ENCODE measurements around the gene C18orf63. TPM values are rescaled to one million over a fixed set of nuclear protein-coding genes. Genes with fewer than 3 reads are reported as not detected.
"Not testable (repeated sequence)": the region's sequence is repeated elsewhere in the genome, so short reads cannot be mapped to it uniquely, and the experiment has no call there.

C18orf63 gene
- total RNA-seq, 2 experiments from 2014 or later: not detected

GRCh38 chr18:74281011-74281979, 34.3 kb upstream of the C18orf63 start:
- H3K36me3 Mint-ChIP-seq (ENCODE audit: low read depth): peaks cover 2% of the 10 kb centered on the region
- H3K9me3 Mint-ChIP-seq (ENCODE audit: low read depth): no peaks in the 10 kb centered on the region
- no peak overlapping the region for H3K4me3 Mint-ChIP-seq
- ChIA-PET POLR2A (no interaction called here), CTCF (interaction anchor here (1.0 kb wide), 1 partner anchor 127 kb away, joined by 3 read pairs; no protein-coding TSS in a partner anchor)
- H3K27ac Mint-ChIP-seq: no peak overlapping the region
- intact Hi-C loops (cut with DNase I, micrococcal nuclease): no loop called here
- DNase-seq: no peak
- no peaks in the 10 kb centered on the region for H3K27me3 Mint-ChIP-seq
- peaks cover 16% of the 10 kb centered on the region for H3K4me1 Mint-ChIP-seq
- ATAC-seq: no peak

- Mint-ChIP-seq H3K27ac (peak overlapping the region; percentile 3), H3K9me3 (ENCODE audit: low read depth) (no peaks in the 10 kb centered on the region), H3K36me3 (ENCODE audit: low read depth) (peaks cover 2% of the 10 kb centered on the region), H3K4me3 (no peak overlapping the region), H3K27me3 (no peaks in the 10 kb centered on the region), H3K4me1 (peaks cover 16% of the 10 kb centered on the region)
- no peak for ATAC-seq
- DNase-seq: no peak
- intact Hi-C loops (cut with DNase I, micrococcal nuclease): no loop called here
- CTCF ChIA-PET: interaction anchor here (1.0 kb wide), 1 partner anchor 127 kb away, joined by 3 read pairs; no protein-coding TSS in a partner anchor
- POLR2A ChIA-PET: no interaction called here
Observed at GRCh38 chr18:74281980-74282754, 33.5 kb upstream of the C18orf63 start.

GRCh38 chr18:74282755-74283554, 32.7 kb upstream of the C18orf63 start:
- intact Hi-C loops (cut with DNase I, micrococcal nuclease): no loop called here
- Mint-ChIP-seq H3K27me3 (no peaks in the 10 kb centered on the region), H3K4me3 (no peak overlapping the region), H3K4me1 (peaks cover 18% of the 10 kb centered on the region), H3K27ac (peak overlapping the region; percentile 3), H3K36me3 (ENCODE audit: low read depth) (peaks cover 2% of the 10 kb centered on the region), H3K9me3 (ENCODE audit: low read depth) (no peaks in the 10 kb centered on the region)
- ATAC-seq (peak; percentile 49), DNase-seq (peak; percentile 37)
- ChIA-PET CTCF (no interaction called here), POLR2A (no interaction called here)

GRCh38 chr18:74283646-74284045, 32.0 kb upstream of the C18orf63 start:
- no peak for DNase-seq
- CTCF ChIA-PET: interaction anchor here (0.6 kb wide), 1 partner anchor 9 kb away, joined by 4 read pairs; no protein-coding TSS in a partner anchor
- Mint-ChIP-seq H3K36me3 (ENCODE audit: low read depth) (peaks cover 2% of the 10 kb centered on the region), H3K9me3 (ENCODE audit: low read depth) (no peaks in the 10 kb centered on the region), H3K27ac (no peak overlapping the region), H3K27me3 (no peaks in the 10 kb centered on the region), H3K4me3 (no peak overlapping the region), H3K4me1 (peaks cover 18% of the 10 kb centered on the region)
- intact Hi-C loops (cut with DNase I, micrococcal nuclease): no loop called here
- ATAC-seq: no peak
- POLR2A ChIA-PET: no interaction called here

- no peak overlapping the region for H3K4me3 Mint-ChIP-seq
- POLR2A ChIA-PET: no interaction called here
- CTCF ChIA-PET: interaction anchor here (0.6 to 0.9 kb wide), 3 partner anchors 10 to 209 kb away, joined by 3 to 4 read pairs (median 3); no protein-coding TSS in a partner anchor
- no peaks in the 10 kb centered on the region for H3K9me3 Mint-ChIP-seq (ENCODE audit: low read depth)
- ATAC-seq: no peak
- no peaks in the 10 kb centered on the region for H3K27me3 Mint-ChIP-seq
- intact Hi-C loops (cut with DNase I, micrococcal nuclease): no loop called here
- peaks cover 2% of the 10 kb centered on the region for H3K36me3 Mint-ChIP-seq (ENCODE audit: low read depth)
- no peak overlapping the region for H3K27ac Mint-ChIP-seq
- H3K4me1 Mint-ChIP-seq: peaks cover 18% of the 10 kb centered on the region
- no peak for DNase-seq
Observed at GRCh38 chr18:74284191-74284979, 31.3 kb upstream of the C18orf63 start.

- DNase-seq (no peak), ATAC-seq (no peak)
- no peak overlapping the region for H3K27ac Mint-ChIP-seq
- no peak overlapping the region for H3K4me3 Mint-ChIP-seq
- H3K27me3 Mint-ChIP-seq: no peaks in the 10 kb centered on the region
- CTCF ChIA-PET: interaction anchor here (0.7 to 0.9 kb wide), 3 partner anchors 15 to 209 kb away, joined by 3 read pairs; no protein-coding TSS in a partner anchor
- peaks cover 18% of the 10 kb centered on the region for H3K4me1 Mint-ChIP-seq
- intact Hi-C loops (cut with DNase I, micrococcal nuclease): no loop called here
- POLR2A ChIA-PET: no interaction called here
- no peaks in the 10 kb centered on the region for H3K9me3 Mint-ChIP-seq (ENCODE audit: low read depth)
- peaks cover 2% of the 10 kb centered on the region for H3K36me3 Mint-ChIP-seq (ENCODE audit: low read depth)
Observed at GRCh38 chr18:74284980-74285355, 30.7 kb upstream of the C18orf63 start.

GRCh38 chr18:74285583-74285982, 30.1 kb upstream of the C18orf63 start:
- CTCF ChIA-PET: interaction anchor here (0.7 to 0.9 kb wide), 2 partner anchors 207 to 208 kb away, joined by 3 read pairs; no protein-coding TSS in a partner anchor
- H3K9me3 Mint-ChIP-seq (ENCODE audit: low read depth); DNase-seq; ATAC-seq; H3K4me3 Mint-ChIP-seq; H3K27ac Mint-ChIP-seq; POLR2A ChIA-PET; intact Hi-C loops (cut with DNase I, micrococcal nuclease); H3K27me3 Mint-ChIP-seq; H3K36me3 Mint-ChIP-seq (ENCODE audit: low read depth): not testable (repeated sequence)
- peaks cover 20% of the 10 kb centered on the region for H3K4me1 Mint-ChIP-seq

- H3K4me1 Mint-ChIP-seq: peaks cover 21% of the 10 kb centered on the region
- no peaks in the 10 kb centered on the region for H3K9me3 Mint-ChIP-seq (ENCODE audit: low read depth)
- H3K4me3 Mint-ChIP-seq: no peak overlapping the region
- H3K36me3 Mint-ChIP-seq (ENCODE audit: low read depth): peaks cover 2% of the 10 kb centered on the region
- no peak overlapping the region for H3K27ac Mint-ChIP-seq
- ATAC-seq: no peak
- CTCF ChIA-PET: no interaction called here
- no peaks in the 10 kb centered on the region for H3K27me3 Mint-ChIP-seq
- intact Hi-C loops (cut with DNase I, micrococcal nuclease): no loop called here
- DNase-seq: no peak
- POLR2A ChIA-PET: no interaction called here
Observed at GRCh38 chr18:74286106-74286855, 29.4 kb upstream of the C18orf63 start.

- no peak overlapping the region for H3K4me3 Mint-ChIP-seq
- H3K27me3 Mint-ChIP-seq: no peaks in the 10 kb centered on the region
- no peaks in the 10 kb centered on the region for H3K9me3 Mint-ChIP-seq (ENCODE audit: low read depth)
- H3K27ac Mint-ChIP-seq: no peak overlapping the region
- H3K36me3 Mint-ChIP-seq (ENCODE audit: low read depth): peaks cover 4% of the 10 kb centered on the region
- peaks cover 21% of the 10 kb centered on the region for H3K4me1 Mint-ChIP-seq
- intact Hi-C loops (cut with DNase I, micrococcal nuclease): no loop called here
- POLR2A ChIA-PET: interaction anchor here (0.7 kb wide), 1 partner anchor 1083 kb away, joined by 3 read pairs; no protein-coding TSS in a partner anchor
- CTCF ChIA-PET: no interaction called here
- no peak for DNase-seq
- no peak for ATAC-seq
Observed at GRCh38 chr18:74286856-74287255, 28.8 kb upstream of the C18orf63 start.

- POLR2A ChIA-PET: interaction anchor here (0.7 kb wide), 1 partner anchor 22 kb away, joined by 4 read pairs; no protein-coding TSS in a partner anchor
- no peaks in the 10 kb centered on the region for H3K27me3 Mint-ChIP-seq
- CTCF ChIA-PET: no interaction called here
Observed at GRCh38 chr18:74288041-74288440, 27.6 kb upstream of the C18orf63 start.

More at GRCh38 chr18:74288041-74288440, 27.6 kb upstream of the C18orf63 start:
- H3K27ac Mint-ChIP-seq: no peak overlapping the region
- ATAC-seq (no peak), DNase-seq (no peak)
- intact Hi-C loops (cut with DNase I, micrococcal nuclease): no loop called here
- H3K36me3 Mint-ChIP-seq (ENCODE audit: low read depth): peaks cover 4% of the 10 kb centered on the region
- no peak overlapping the region for H3K4me3 Mint-ChIP-seq
- H3K4me1 Mint-ChIP-seq: peaks cover 12% of the 10 kb centered on the region
- H3K9me3 Mint-ChIP-seq (ENCODE audit: low read depth): no peaks in the 10 kb centered on the region

All from activated CD4-positive, alpha-beta T cell treated with anti-CD3 and anti-CD28 coated beads for 36 hours (primary cell).